ENCODE measurements around the gene TULP1.

DNA sequence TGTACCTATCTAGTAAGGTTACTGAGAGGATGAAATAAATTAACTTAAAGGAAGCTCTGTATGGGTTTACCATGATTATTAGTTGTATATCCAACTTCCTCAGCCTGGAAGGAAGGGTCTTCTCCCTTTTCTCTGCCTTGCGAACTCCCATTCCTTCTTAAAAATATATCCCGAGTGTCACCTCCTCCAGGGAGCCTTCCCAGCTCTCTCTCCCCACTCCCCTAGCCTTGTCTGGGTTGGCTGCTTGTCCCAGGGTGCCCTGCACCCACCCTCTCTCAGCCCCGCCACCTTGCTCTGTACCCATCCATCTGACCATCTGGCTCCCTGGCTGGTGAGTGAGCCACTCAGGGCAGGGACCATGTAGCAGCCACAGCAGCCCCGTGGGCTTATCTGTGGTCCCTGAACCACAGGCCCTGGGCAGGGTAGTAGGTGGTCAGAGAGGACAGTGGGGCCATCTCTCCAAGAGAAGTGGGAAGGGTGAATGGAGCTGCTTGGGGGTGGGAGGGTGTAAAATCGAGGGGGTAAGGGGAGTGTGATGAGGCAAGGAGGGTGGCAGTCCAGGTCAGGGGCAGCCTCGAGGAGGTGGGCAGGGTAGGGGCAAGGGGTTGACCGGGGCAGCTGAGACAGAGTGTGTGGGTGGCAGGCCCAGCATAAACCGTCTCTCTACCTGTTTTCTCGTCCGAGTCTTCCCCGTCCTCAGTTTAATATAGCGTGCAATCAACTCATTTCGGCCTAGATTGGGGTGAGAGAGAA, 28.6 kb downstream of the TULP1 start:
- TF ChIP-seq, protein P1, sequence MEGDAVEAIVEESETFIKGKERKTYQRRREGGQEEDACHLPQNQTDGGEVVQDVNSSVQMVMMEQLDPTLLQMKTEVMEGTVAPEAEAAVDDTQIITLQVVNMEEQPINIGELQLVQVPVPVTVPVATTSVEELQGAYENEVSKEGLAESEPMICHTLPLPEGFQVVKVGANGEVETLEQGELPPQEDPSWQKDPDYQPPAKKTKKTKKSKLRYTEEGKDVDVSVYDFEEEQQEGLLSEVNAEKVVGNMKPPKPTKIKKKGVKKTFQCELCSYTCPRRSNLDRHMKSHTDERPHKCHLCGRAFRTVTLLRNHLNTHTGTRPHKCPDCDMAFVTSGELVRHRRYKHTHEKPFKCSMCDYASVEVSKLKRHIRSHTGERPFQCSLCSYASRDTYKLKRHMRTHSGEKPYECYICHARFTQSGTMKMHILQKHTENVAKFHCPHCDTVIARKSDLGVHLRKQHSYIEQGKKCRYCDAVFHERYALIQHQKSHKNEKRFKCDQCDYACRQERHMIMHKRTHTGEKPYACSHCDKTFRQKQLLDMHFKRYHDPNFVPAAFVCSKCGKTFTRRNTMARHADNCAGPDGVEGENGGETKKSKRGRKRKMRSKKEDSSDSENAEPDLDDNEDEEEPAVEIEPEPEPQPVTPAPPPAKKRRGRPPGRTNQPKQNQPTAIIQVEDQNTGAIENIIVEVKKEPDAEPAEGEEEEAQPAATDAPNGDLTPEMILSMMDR (IDR thresholded peaks at IDR 0.05; ENCODE audit: borderline replicate concordance, extremely low read depth, low read length, poor library complexity, severe bottlenecking) = no peak
- no peak for TF ChIP-seq EZH2 (IDR thresholded peaks at IDR 0.05; ENCODE audit: borderline replicate concordance, low read depth, low read length, severe bottlenecking)

All from DND-41 (cell line).